ENCODE results near the gene ERMN.

- TF ChIP-seq CTCF (conservative IDR thresholded peaks at IDR 0.05 in 1 of 2, IDR thresholded peaks at IDR 0.05 in 1 of 2; ENCODE audit: low read depth in 1 of 2, low read length in 2 of 2) = no peak
- TF ChIP-seq EZH2 (IDR thresholded peaks at IDR 0.05; ENCODE audit: low read length, missing control alignments) = no peak
These were observed 5.8 kb downstream of the ERMN start for GRCh38 chr2:157319795-157320194.

Data from fibroblast of lung (primary cell).